Measurements from ENCODE around the gene MBD1. TPM values are rescaled to one million over a fixed set of nuclear protein-coding genes. Genes with fewer than 3 reads are reported as not detected.

Gene MBD1
- total and polyA plus RNA-seq, 8 donors: 27.2 to 46.9 (median 33.9) TPM

Other genes with a start within 250 kb of the MBD1 start
- 10 to 100 TPM; 11.4 to 25.3 (median 14.3) TPM for gene MYO5B, start 86.4 kb downstream of the MBD1 start, total RNA-seq
- gene MYO5B, start 86.4 kb downstream of the MBD1 start, polyA plus RNA-seq: 1 to 10 TPM; 6.2 to 8.0 TPM
- gene CFAP53, start 15.0 kb downstream of the MBD1 start, total RNA-seq: 1 to 10 TPM in 1 of 6 donors, under 1 TPM in 5; 0.25 to 1.5 (median 0.28) TPM
- gene CFAP53, start 15.0 kb downstream of the MBD1 start, polyA plus RNA-seq: 1 to 10 TPM; 1.2 to 1.3 TPM
- gene CXXC1, start 6.2 kb upstream of the MBD1 start, total RNA-seq: 10 to 100 TPM; 39.6 to 71.1 (median 52.9) TPM
- gene CXXC1, start 6.2 kb upstream of the MBD1 start, polyA plus RNA-seq: 100 to 1,000 TPM; 236 to 245 TPM
- under 1 TPM; 0.28 to 0.86 (median 0.44) TPM for gene SKA1, start 93.5 kb upstream of the MBD1 start, total RNA-seq
- under 1 TPM; 0.05 to 0.15 TPM for gene SKA1, start 93.5 kb upstream of the MBD1 start, polyA plus RNA-seq